ENCODE measurements around the gene PPEF2.
"Not testable (repeated sequence)": the region's sequence is repeated elsewhere in the genome, so short reads cannot be mapped to it uniquely, and the experiment has no call there.

The PPEF2 gene

GRCh38 chr4:75860606-75861005 lies 41.6 kb downstream of the PPEF2 start:
- H3K4me3 ChIP-seq (ENCODE audit: control insufficient read depth, low read depth, low read length): no peak overlapping the region
- no peak for TF ChIP-seq CTCF (conservative IDR thresholded peaks at IDR 0.05; ENCODE audit: control insufficient read depth, insufficient read depth, low read depth, low read length)
- no peak for DNase-seq (ENCODE audit: low read depth)

- no peak for TF ChIP-seq CTCF (conservative IDR thresholded peaks at IDR 0.05; ENCODE audit: control insufficient read depth, insufficient read depth, low read depth, low read length)
- no peak for DNase-seq (ENCODE audit: low read depth)
- no peak overlapping the region for H3K4me3 ChIP-seq (ENCODE audit: control insufficient read depth, low read depth, low read length)
Measured at GRCh38 chr4:75858721-75859120, 43.5 kb downstream of the PPEF2 start.

GRCh38 chr4:75849461-75849860 lies 52.8 kb downstream of the PPEF2 start:
- H3K4me3 ChIP-seq (ENCODE audit: control insufficient read depth, low read depth, low read length): no peak overlapping the region
- no peak for TF ChIP-seq CTCF (conservative IDR thresholded peaks at IDR 0.05; ENCODE audit: control insufficient read depth, insufficient read depth, low read depth, low read length)
- DNase-seq (ENCODE audit: low read depth): no peak

GRCh38 chr4:75848891-75849290 lies 53.4 kb downstream of the PPEF2 start:
- H3K4me3 ChIP-seq (ENCODE audit: control insufficient read depth, low read depth, low read length): no peak overlapping the region
- no peak for TF ChIP-seq CTCF (conservative IDR thresholded peaks at IDR 0.05; ENCODE audit: control insufficient read depth, insufficient read depth, low read depth, low read length)
- DNase-seq (ENCODE audit: low read depth): peak; percentile 69

- DNase-seq (ENCODE audit: low read depth): peak; percentile 92
- TF ChIP-seq CTCF (conservative IDR thresholded peaks at IDR 0.05; ENCODE audit: control insufficient read depth, insufficient read depth, low read depth, low read length): peak; percentile 70
- not testable (repeated sequence) for H3K4me3 ChIP-seq (ENCODE audit: control insufficient read depth, low read depth, low read length)
Measured at GRCh38 chr4:75848171-75848760, 54.0 kb downstream of the PPEF2 start.

GRCh38 chr4:75845992-75846391 lies 56.3 kb downstream of the PPEF2 start:
- no peak overlapping the region for H3K4me3 ChIP-seq (ENCODE audit: control insufficient read depth, low read depth, low read length)
- TF ChIP-seq CTCF (conservative IDR thresholded peaks at IDR 0.05; ENCODE audit: control insufficient read depth, insufficient read depth, low read depth, low read length): no peak
- peak; percentile 26 for DNase-seq (ENCODE audit: low read depth)
